Activated CD8-positive, alpha-beta memory T cell treated with anti-CD3 and anti-CD28 coated beads, Interleukin-2, amount 50 U/mL, for 24 hours (primary cell): ENCODE results near the gene KLHL29.

Source experiments
- DNase-seq: peaks from one replicate; pipeline ENCODE4 v3.0.0-alpha.2; 2020; ENCODE audit errors: extremely low read depth

The KLHL29 gene

DNA sequence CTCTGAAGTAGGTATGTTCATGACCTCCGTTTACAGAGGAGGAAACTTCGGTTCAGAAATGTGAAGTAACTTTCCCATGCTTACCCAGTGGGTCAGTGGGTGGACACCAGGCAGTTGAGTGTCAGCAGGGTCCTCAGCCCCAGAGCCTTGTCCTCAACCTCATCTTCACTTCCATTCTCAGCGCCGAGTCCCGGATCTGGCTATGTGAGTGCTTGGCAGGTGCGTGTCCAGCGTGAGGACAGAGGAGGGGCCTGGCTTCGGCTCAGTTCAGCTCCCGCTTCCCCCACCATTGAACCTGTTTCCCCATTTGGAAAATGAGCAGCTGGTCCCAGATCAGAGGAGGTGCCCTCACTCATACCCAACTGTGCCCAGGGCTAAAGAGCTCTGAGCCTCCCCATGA, 274.3 kb downstream of the KLHL29 start:
- no peak for DNase-seq

- DNase-seq = no peak
Measured at GRCh38 chr2:23659773-23660172, 274.8 kb downstream of the KLHL29 start.

DNA sequence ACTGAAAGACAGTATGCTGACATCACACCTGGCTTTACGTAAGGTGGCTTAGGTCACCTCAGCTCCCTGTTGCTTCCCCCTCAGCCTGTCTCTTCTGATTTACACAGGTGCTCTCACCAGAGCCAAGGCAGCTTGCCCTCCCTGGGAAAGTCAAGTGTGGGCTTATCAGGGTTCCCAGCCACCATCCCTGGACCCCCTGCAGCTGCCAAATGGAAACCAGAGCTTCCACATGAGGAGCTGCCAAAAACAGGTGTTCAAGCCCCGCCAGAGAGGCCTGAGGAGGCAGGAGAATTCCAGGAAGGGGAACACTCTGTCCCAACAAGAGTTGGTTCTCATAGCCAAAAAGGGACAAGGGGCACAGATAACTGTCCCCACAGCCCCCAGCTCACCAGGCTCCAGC, 275.3 kb downstream of the KLHL29 start:
- no peak for DNase-seq

DNA sequence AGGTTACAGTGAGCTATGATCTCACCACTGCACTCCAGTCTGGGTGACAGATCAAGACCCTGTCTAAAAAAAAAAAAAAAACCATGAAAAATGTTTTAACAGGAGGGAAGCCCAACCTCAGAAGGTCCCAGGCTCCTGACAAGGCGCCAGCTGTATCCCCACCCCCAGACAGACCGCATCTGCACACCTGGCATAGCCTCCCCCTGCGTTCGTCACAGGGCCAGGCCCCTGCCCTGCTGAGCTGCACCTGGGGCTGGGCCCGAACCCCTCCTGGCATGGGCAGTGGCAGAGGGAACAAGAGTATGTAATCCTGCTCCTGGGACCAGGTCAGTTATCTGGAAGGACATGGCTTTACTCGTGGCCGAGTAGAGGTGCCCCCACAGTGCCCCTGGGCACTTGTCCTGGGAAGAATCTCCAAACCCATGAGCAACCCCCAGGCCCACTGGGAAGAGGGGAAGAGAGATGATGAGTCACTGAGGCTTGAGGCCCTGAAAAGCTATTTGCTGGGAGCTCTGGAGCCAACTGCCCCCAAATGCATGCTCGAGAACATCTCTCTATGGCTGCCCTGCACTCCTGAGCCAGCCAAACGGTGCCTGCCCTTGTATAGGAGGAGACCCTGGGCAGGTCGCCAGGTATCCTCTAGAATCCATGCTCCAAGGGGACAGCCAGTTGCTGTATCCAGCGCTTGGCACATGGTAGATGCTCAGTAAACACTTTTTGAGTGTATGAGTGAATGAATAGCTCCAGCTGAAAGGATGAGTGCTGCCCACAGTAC, 276.5 kb downstream of the KLHL29 start:
- no peak for DNase-seq

- DNase-seq = no peak
Measured at GRCh38 chr2:23662466-23662865, 277.5 kb downstream of the KLHL29 start.

DNA sequence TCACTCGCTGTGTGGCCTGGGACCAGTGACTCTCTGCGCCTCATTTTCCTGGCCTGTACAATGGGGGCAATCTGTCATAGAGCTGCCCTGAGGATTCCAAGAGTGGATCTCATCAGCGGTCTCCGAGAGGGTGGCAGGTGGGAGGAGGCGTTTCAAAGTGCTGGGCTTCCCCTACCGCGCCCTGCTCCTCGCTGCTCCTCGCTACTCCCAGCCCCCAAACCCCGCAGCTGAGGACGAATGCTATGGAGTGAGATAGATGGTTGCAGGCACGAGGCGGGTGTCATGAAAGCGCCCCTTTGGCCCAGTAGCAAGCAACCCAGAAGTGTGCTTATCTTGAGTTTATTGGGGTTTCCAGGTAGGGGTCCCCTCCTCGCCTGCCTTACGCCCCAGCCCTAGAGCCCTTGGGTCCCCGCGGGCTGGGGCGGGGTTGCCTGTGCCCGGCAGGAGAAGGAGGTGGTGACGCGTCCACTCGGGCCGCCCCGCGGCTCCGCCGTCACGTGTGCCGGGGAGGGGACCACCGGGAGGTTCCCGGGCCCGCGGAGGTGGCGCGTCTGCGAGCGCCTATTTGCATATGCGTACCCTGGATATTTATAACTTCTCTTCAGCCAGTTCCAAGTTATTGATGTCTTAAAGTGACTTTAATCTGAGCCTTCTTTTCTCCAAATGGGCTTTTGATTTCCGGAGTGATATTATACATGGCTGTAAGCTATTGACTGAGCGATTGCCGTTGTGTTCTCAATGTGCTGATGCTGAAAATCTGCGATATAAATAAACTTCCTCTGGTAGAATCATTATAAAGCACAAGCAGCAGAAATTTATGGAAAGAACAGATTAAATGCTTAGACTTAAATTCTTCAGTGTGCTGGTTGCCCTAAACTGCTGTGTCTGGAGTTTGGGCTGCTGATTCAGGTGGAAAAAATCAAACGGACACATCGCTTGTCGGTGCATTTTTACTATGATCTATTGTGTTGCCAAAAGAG, 278.3 kb downstream of the KLHL29 start:
- no peak for DNase-seq

GRCh38 chr2:23664066-23664788, 279.2 kb downstream of the KLHL29 start:
- DNase-seq = no peak

GRCh38 chr2:23666241-23666979, 281.4 kb downstream of the KLHL29 start:
- no peak for DNase-seq

DNA sequence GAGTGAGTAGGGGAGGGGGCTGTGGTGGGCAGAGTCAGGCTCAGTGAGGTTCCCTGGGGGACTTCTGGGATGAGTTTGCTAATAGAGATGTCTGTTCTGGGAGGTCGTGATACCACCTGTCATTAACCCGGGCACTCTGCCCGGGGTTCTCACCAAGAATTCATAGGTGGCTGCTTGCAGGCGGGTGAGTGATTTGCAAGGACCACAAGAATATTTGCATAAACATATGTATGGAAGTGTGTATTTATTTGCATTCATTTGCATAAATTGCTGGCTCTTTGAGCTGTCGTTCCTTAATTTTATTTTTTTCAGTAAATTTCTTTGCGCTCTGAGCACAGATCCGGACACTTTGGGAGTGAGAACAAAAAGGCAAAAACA, 282.0 kb downstream of the KLHL29 start:
- DNase-seq = no peak

DNA sequence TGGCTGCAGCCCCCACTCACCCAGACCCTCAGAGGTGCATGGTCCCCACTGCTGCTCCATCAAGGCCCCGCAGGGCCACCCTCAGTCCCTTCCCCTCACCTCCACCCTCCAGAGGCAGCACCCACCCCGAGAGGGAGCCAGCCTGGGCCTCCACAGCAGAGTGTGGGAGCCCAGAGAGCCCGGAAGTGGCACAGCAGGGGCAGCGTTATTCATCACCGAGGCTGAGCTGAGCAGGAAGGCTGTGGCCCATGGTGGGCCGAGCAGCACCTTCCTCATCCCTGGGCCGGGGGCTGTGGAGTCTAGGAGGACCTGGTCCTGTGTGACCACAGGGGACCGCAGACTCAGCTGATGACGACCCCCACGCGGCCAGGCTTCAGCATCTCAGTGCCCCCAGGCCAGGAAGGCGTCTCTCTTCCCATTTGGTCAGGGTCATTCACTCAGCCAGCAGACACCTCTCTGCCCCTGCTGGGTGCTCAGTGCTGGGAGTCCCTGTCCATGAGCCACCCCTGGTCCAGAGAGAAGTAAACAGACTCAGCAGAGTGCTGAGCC, 283.9 kb downstream of the KLHL29 start:
- DNase-seq = no peak

DNA sequence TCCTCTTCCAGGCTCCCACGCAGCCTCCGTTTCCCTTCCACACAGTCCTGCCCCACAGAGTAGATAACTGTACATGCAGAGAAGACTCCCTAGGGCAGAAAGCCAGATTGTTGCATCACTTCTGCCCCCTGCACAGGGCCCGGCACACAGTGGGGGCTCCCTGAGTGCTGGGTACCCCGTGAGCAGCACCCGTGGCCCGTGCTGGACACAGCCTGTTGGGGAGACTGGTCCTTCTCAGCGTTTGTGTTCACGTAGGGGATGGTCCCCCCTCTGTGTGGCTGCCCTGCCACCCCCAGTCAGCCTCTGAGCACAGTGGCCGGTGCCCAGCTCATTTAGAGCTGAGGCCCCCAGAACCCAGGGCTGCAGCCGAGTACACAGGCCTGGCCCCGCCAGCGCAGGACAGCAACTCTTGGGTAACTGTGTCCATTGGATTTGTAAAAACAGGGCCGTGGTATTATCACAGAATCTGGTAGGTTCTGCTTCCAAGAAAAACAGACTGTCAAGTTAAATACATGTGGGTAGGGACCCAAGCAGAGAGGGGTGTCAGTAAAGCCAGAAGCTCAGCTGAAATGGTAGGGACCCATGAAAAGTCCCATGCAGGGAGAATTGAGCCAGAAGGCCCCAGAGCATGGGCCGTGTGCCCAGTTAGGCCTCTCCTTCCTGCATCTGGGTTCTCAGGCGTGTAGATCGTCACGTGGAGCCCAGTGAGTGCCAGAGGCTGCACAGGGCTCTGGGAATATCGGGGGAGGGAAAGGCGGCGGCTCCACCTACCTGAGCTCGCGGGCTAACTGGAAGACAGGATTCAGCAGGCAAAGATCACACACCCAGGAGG, 284.6 kb downstream of the KLHL29 start:
- no peak for DNase-seq

- DNase-seq = no peak
Measured at GRCh38 chr2:23670245-23670592, 285.2 kb downstream of the KLHL29 start.

DNA sequence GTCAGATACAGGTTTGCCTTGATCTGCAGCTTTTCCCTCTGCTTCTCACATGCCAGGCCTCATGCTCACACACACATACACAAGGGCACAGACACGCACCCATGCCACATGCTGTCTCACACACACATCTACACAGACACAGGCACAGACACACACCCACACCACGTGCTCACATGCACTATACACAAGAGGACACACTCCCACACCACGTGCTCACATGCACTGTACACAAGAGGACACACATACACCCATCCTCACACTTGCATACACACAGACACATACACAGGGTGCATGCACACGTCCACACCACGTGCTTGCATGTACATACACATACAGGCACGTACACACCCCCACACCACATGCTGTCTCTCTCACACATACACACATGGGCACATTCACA, 288.1 kb downstream of the KLHL29 start:
- no peak for DNase-seq

- DNase-seq = no peak
Measured at GRCh38 chr2:23673830-23674679, 289.1 kb downstream of the KLHL29 start.

DNA sequence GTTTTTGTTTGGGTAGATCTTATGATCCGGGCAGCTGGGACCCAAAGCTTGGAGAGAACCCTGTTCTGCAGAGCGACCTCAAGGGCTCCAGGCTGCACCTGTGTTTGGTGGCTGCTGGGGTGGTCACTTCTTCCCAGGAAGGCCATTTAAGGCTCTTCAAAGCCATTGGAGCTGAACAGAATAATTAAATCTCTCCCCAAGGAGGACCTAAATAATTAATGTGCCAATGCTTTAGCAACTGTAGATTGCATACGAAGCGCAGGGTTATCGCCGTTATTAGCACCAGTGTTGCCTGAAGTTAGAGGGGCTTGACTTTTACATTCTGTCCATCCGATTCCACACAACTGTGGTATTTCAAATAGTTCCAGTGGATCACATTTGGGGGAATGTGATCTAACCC, 290.5 kb downstream of the KLHL29 start:
- DNase-seq = no peak

DNA sequence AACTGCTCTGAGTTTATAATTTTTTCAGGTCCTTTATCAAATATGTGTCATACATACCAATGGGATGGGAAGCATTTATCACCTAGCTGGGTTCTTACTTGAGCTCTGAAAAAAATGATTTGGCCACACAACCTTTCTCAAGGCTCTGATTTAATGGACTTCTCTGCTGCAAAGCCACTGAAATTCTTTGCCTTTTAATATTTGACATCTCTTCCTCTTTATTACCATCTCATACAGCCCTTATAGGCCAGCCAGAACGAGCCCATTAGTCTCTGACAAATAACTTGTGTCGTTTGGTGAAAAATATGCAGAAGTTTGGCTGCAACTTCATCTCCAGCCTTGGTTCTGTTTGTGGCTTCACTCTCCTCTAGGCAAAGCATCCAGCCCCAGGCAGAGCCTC, 292.9 kb downstream of the KLHL29 start:
- DNase-seq = no peak

GRCh38 chr2:23679044-23679443, 294.1 kb downstream of the KLHL29 start:
- no peak for DNase-seq

DNA sequence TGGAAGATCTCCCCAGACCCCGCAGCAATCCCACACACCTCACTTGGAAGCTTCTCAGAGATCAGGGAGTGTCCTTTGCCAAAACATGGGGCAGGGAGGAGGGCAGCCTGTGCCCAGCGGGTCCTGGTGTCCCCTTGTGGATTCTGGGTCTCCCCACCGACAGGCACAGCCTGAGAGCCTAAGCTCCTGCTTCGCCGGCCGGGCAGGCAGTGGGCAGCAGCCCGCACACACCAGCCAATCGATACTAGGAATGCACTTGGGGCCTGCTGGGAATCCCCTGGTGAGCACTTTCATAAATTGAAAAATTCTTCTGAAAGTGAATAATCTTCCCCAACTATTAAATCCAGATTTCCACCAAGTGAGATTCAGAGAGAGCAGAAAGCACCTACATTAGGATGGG, 296.0 kb downstream of the KLHL29 start:
- DNase-seq = no peak

- no peak for DNase-seq
Measured at GRCh38 chr2:23681356-23682140, 296.6 kb downstream of the KLHL29 start.
